Body of pancreas (tissue), 4 donors: ENCODE measurements around the gene KRT33A. TPM values are rescaled to one million over a fixed set of nuclear protein-coding genes. Genes with fewer than 3 reads are reported as not detected.

ENCODE experiments used
- ATAC-seq: fragments of 150-250 bp; one replicate; pipeline ENCODE4 v1.9.1; 2016
- DNase-seq, 4 donors: peaks; one replicate each; pipeline ENCODE4 v3.0.0-alpha.2; 2019
- H3K27ac ChIP-seq, 4 donors: fragments of 200-600 bp; sonication (generic); 1 replicate in 3 of 4; 2 replicates in 1 of 4; pipeline versions ENCODE4 v1.5.1 to v1.6.1; 2016 to 2019; ENCODE audit warnings: mild to moderate bottlenecking in 1 of 4, mixed read lengths in 1 of 4, moderate library complexity in 1 of 4
- H3K27me3 ChIP-seq, 2 donors: fragments of 200-600 bp; sonication (generic); one replicate each; pipeline ENCODE4 v1.6.0; 2016; ENCODE audit warnings: mild to moderate bottlenecking in 1 of 2
- H3K36me3 ChIP-seq, 2 donors: fragments of 200-600 bp; sonication (generic); replicated peaks in 1 of 2; 2 replicates each; pipeline ENCODE4 v1.5.1; 2016; ENCODE audit warnings: low read depth in 2 of 2; ENCODE audit not compliant: insufficient read depth in 1 of 2
- H3K4me1 ChIP-seq: fragments of 200-600 bp; sonication (generic); one replicate; pipeline ENCODE4 v1.6.0; 2016
- H3K4me3 ChIP-seq, 2 donors: fragments of 200-600 bp; sonication (generic); 1 replicate in 1 of 2; 2 replicates in 1 of 2; pipeline ENCODE4 v1.5.1; 2016 to 2019
- H3K9me3 ChIP-seq, 3 donors: fragments of 200-600 bp; sonication (generic); 1 replicate in 2 of 3; 2 replicates in 1 of 3; pipeline ENCODE4 v1.5.1; 2016
- CTCF ChIP-seq, 7 experiments: fragments of 450-650 bp in 4 of 7; fragments of 200-600 bp in 3 of 7; sonication (generic) in 3 of 7; IDR thresholded peaks; one replicate each; pipeline ENCODE4 v1.5.1; 2016 to 2019; ENCODE audit warnings: antibody characterized with exemption in 7 of 7
- POLR2A ChIP-seq, 3 donors: fragments of 450-650 bp; IDR thresholded peaks; one replicate each; pipeline ENCODE4 v1.6.1; 2016; ENCODE audit warnings: antibody characterized with exemption in 3 of 3, mild to moderate bottlenecking in 2 of 3
- WGBS, 2 donors: methylation state at CpG; one replicate each; pipeline ENCODE4 v1.1.5; 2017; 5-methylcytosine and 5-hydroxymethylcytosine counted together
- intact Hi-C: fragments of 100-400 bp; cut with DNase I; formaldehyde crosslinking; loops from one replicate; pipeline ENCODE4 v1.15.1; 2023
- total RNA-seq, 2 donors: library from RNA; depleted of rRNA; stranded (reverse); fragments of >200 nt; gene quantifications; one replicate each; pipeline ENCODE4 v1.1.0, GENCODE V29; 2016

Gene KRT33A
- total RNA-seq, 2 donors from 2014 or later, result not detected

- ATAC-seq (no peak), DNase-seq (no peak)
- no peaks in the 10 kb centered on the region for H3K4me1 ChIP-seq
- H3K27me3 ChIP-seq, result no peaks in the 10 kb centered on the region
- no peaks in the 10 kb centered on the region for H3K36me3 ChIP-seq
- H3K4me3 ChIP-seq, result no peak overlapping the region
- H3K9me3 ChIP-seq, result no peaks in the 10 kb centered on the region
- intact Hi-C loops, result no loop called here
- TF ChIP-seq POLR2A (IDR thresholded peaks at IDR 0.05), result no peak
- TF ChIP-seq CTCF (IDR thresholded peaks at IDR 0.05), result no peak
- WGBS, 2 donors, result 72 to 79% methylated on average over 11 to 18 of the region's 18 CpGs
- H3K27ac ChIP-seq, result no peak overlapping the region
These were observed 24.2 kb downstream of the KRT33A start for GRCh38 chr17:41326173-41327145.

- H3K4me1 ChIP-seq, result no peaks in the 10 kb centered on the region
- whole genome bisulfite sequencing, 2 donors, result 56 to 77% methylated on average over 4 to 6 of the region's 6 CpGs
- DNase-seq (no peak), ATAC-seq (no peak)
- no peak overlapping the region for H3K27ac ChIP-seq
- no peaks in the 10 kb centered on the region for H3K27me3 ChIP-seq
- intact Hi-C loops, result no loop called here
- H3K9me3 ChIP-seq, result no peaks in the 10 kb centered on the region
- TF ChIP-seq CTCF (IDR thresholded peaks at IDR 0.05) (no peak), POLR2A (IDR thresholded peaks at IDR 0.05) (no peak)
- H3K36me3 ChIP-seq, result no peaks in the 10 kb centered on the region
- no peak overlapping the region for H3K4me3 ChIP-seq
These were observed 25.0 kb downstream of the KRT33A start for GRCh38 chr17:41325611-41326010.

GRCh38 chr17:41325126-41325525, 25.5 kb downstream of the KRT33A start:
- DNase-seq (no peak), ATAC-seq (no peak)
- no peak overlapping the region for H3K27ac ChIP-seq
- intact Hi-C loops, result no loop called here
- H3K36me3 ChIP-seq, result no peaks in the 10 kb centered on the region
- no peaks in the 10 kb centered on the region for H3K27me3 ChIP-seq
- TF ChIP-seq POLR2A (IDR thresholded peaks at IDR 0.05) (no peak), CTCF (IDR thresholded peaks at IDR 0.05) (no peak)
- no peak overlapping the region for H3K4me3 ChIP-seq
- no peaks in the 10 kb centered on the region for H3K4me1 ChIP-seq
- peaks cover 0 to 3% (median 0%) of the 10 kb centered on the region in 3 donors for H3K9me3 ChIP-seq
- WGBS, 2 donors, result 62 to 66% methylated on average over 9 to 10 of the region's 10 CpGs

GRCh38 chr17:41324180-41325075, 26.2 kb downstream of the KRT33A start:
- Histone ChIP-seq H3K36me3 (no peaks in the 10 kb centered on the region), H3K27ac (no peak overlapping the region), H3K4me3 (no peak overlapping the region), H3K9me3 (peaks cover 0 to 10% (median 0%) of the 10 kb centered on the region in 3 donors), H3K27me3 (no peaks in the 10 kb centered on the region), H3K4me1 (no peaks in the 10 kb centered on the region)
- TF ChIP-seq POLR2A (IDR thresholded peaks at IDR 0.05) (no peak), CTCF (IDR thresholded peaks at IDR 0.05) (peak in 4 of 7 experiments; percentile 8 to 25 (median 12))
- peak in 2 of 4 donors; percentile 22 to 35 for DNase-seq
- intact Hi-C loops, result no loop called here
- ATAC-seq, result peak; percentile 30
- 36 to 40% methylated on average over 15 to 16 of the region's 16 CpGs for WGBS, 2 donors
